ENCODE results near the gene CSN3. TPM values are rescaled to one million over a fixed set of nuclear protein-coding genes. Genes with fewer than 3 reads are reported as not detected.

The CSN3 gene
- total RNA-seq, 1 experiment from 2014 or later: not detected

GRCh38 chr4:70196857-70197256 is 45.5 kb upstream of the CSN3 start:
- H3K27ac ChIP-seq (ENCODE audit: low read length): no peak overlapping the region
- in situ Hi-C loops (cut with HindIII; ENCODE audit: low pct_unique_long_range_greater_than_20kb, low sequenced_read_pairs): no loop called here
- no TSS peak for BruUV-seq (replicated peaks)
- TF ChIP-seq, protein P1, sequence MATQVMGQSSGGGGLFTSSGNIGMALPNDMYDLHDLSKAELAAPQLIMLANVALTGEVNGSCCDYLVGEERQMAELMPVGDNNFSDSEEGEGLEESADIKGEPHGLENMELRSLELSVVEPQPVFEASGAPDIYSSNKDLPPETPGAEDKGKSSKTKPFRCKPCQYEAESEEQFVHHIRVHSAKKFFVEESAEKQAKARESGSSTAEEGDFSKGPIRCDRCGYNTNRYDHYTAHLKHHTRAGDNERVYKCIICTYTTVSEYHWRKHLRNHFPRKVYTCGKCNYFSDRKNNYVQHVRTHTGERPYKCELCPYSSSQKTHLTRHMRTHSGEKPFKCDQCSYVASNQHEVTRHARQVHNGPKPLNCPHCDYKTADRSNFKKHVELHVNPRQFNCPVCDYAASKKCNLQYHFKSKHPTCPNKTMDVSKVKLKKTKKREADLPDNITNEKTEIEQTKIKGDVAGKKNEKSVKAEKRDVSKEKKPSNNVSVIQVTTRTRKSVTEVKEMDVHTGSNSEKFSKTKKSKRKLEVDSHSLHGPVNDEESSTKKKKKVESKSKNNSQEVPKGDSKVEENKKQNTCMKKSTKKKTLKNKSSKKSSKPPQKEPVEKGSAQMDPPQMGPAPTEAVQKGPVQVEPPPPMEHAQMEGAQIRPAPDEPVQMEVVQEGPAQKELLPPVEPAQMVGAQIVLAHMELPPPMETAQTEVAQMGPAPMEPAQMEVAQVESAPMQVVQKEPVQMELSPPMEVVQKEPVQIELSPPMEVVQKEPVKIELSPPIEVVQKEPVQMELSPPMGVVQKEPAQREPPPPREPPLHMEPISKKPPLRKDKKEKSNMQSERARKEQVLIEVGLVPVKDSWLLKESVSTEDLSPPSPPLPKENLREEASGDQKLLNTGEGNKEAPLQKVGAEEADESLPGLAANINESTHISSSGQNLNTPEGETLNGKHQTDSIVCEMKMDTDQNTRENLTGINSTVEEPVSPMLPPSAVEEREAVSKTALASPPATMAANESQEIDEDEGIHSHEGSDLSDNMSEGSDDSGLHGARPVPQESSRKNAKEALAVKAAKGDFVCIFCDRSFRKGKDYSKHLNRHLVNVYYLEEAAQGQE (IDR thresholded peaks at IDR 0.05; ENCODE audit: insufficient read depth in 1 of 2, low read depth in 2 of 2, low read length in 1 of 2): no peak
- ChIA-PET CTCF (no interaction called here), POLR2A (no interaction called here)
- no peaks in the 10 kb centered on the region for H3K27me3 ChIP-seq (ENCODE audit: control insufficient read depth, insufficient read depth, low read length)
- intact Hi-C loops (cut with micrococcal nuclease; ENCODE audit: unreplicated experiment): no loop called here
- H3K36me3 ChIP-seq (ENCODE audit: control insufficient read depth, insufficient read depth, low read length): no peaks in the 10 kb centered on the region; the same call in 1 of the 2 replicates
- no peaks in the 10 kb centered on the region for H3K4me1 ChIP-seq (ENCODE audit: control insufficient read depth, insufficient read depth, low read length)
- ATAC-seq (no peak), DNase-seq (ENCODE audit: low read depth, low spot score) (no peak)
- H3K4me3 ChIP-seq (ENCODE audit: low read depth in 2 of 2, low read length in 2 of 2): no peak overlapping the region
- no peaks in the 10 kb centered on the region for H3K9me3 ChIP-seq (ENCODE audit: control insufficient read depth, insufficient read depth, low read depth, low read length)

- in situ Hi-C loops (cut with HindIII; ENCODE audit: low pct_unique_long_range_greater_than_20kb, low sequenced_read_pairs) (no loop called here), intact Hi-C loops (cut with micrococcal nuclease; ENCODE audit: unreplicated experiment) (no loop called here)
- ChIA-PET POLR2A (no interaction called here), CTCF (no interaction called here)
- Histone ChIP-seq H3K4me3 (ENCODE audit: low read depth in 2 of 2, low read length in 2 of 2) (no peak overlapping the region), H3K36me3 (ENCODE audit: control insufficient read depth, insufficient read depth, low read length) (no peaks in the 10 kb centered on the region; the same call in 1 of the 2 replicates), H3K27me3 (ENCODE audit: control insufficient read depth, insufficient read depth, low read length) (no peaks in the 10 kb centered on the region), H3K4me1 (ENCODE audit: control insufficient read depth, insufficient read depth, low read length) (no peaks in the 10 kb centered on the region), H3K27ac (ENCODE audit: low read length) (no peak overlapping the region), H3K9me3 (ENCODE audit: control insufficient read depth, insufficient read depth, low read depth, low read length) (no peaks in the 10 kb centered on the region)
- no TSS peak for BruUV-seq (replicated peaks)
- no peak for ATAC-seq
- TF ChIP-seq, protein P2, sequence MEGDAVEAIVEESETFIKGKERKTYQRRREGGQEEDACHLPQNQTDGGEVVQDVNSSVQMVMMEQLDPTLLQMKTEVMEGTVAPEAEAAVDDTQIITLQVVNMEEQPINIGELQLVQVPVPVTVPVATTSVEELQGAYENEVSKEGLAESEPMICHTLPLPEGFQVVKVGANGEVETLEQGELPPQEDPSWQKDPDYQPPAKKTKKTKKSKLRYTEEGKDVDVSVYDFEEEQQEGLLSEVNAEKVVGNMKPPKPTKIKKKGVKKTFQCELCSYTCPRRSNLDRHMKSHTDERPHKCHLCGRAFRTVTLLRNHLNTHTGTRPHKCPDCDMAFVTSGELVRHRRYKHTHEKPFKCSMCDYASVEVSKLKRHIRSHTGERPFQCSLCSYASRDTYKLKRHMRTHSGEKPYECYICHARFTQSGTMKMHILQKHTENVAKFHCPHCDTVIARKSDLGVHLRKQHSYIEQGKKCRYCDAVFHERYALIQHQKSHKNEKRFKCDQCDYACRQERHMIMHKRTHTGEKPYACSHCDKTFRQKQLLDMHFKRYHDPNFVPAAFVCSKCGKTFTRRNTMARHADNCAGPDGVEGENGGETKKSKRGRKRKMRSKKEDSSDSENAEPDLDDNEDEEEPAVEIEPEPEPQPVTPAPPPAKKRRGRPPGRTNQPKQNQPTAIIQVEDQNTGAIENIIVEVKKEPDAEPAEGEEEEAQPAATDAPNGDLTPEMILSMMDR (IDR thresholded peaks at IDR 0.05): no peak
- TF ChIP-seq TCF7L2 (IDR thresholded peaks at IDR 0.05; ENCODE audit: low read depth, low read length) (no peak), POLR2AphosphoS5 (IDR thresholded peaks at IDR 0.05; ENCODE audit: low read depth, low read length) (no peak), SIN3A (IDR thresholded peaks at IDR 0.05; ENCODE audit: borderline replicate concordance, insufficient read depth, low read depth, low read length) (no peak)
- TF ChIP-seq, protein P1 (IDR thresholded peaks at IDR 0.05; ENCODE audit: insufficient read depth in 1 of 2, low read depth in 2 of 2, low read length in 1 of 2): no peak
- no peak for DNase-seq (ENCODE audit: low read depth, low spot score)
These were observed 44.6 kb upstream of the CSN3 start for GRCh38 chr4:70197842-70198241.
